Naive B cell (primary cell): ENCODE results near the gene HEBP1. TPM values are rescaled to one million over a fixed set of nuclear protein-coding genes. Genes with fewer than 3 reads are reported as not detected.
A peak's percentile ranks its signal among the peaks of the same experiment; 100 is the strongest.

ENCODE experiments used
- ATAC-seq, 2 donors: fragments of 150-1000 bp; cut with Tn5 transposase; 2 replicates each; pipeline ENCODE4 v1.10.0; 2021; ENCODE audit warnings: low read depth in 2 of 2, mild to moderate bottlenecking in 2 of 2, moderate library complexity in 2 of 2
- DNase-seq: peaks from one replicate; pipeline ENCODE4 v3.0.0; 2022
- H3K27ac Mint-ChIP-seq, 6 donors: one replicate each; pipeline ENCODE4 v1.8.0; 2020 to 2022; ENCODE audit warnings: mild to moderate bottlenecking in 6 of 6, mixed read lengths in 6 of 6, moderate library complexity in 5 of 6, inconsistent platforms in 2 of 6
- H3K27me3 Mint-ChIP-seq, 3 donors: one replicate each; pipeline ENCODE4 v1.8.0; 2021 to 2022; ENCODE audit warnings: mixed read lengths in 3 of 3, mild to moderate bottlenecking in 1 of 3
- H3K36me3 Mint-ChIP-seq, 2 donors: one replicate each; pipeline ENCODE4 v1.8.0; 2020 to 2022; ENCODE audit warnings: mixed read lengths in 2 of 2, inconsistent platforms in 1 of 2, mild to moderate bottlenecking in 1 of 2
- H3K4me1 Mint-ChIP-seq, 3 donors: one replicate each; pipeline ENCODE4 v1.8.0; 2020 to 2022; ENCODE audit warnings: mixed read lengths in 3 of 3, inconsistent platforms in 1 of 3, mild to moderate bottlenecking in 1 of 3, moderate library complexity in 1 of 3
- H3K4me3 Mint-ChIP-seq, 8 donors: one replicate each; pipeline ENCODE4 v1.8.0; 2020 to 2022; ENCODE audit warnings: mild to moderate bottlenecking in 8 of 8, mixed read lengths in 8 of 8, moderate library complexity in 8 of 8, inconsistent platforms in 2 of 8
- H3K9me3 Mint-ChIP-seq, 7 donors: one replicate each; pipeline ENCODE4 v1.8.0; 2020 to 2022; ENCODE audit warnings: mixed read lengths in 7 of 7, mild to moderate bottlenecking in 5 of 7, inconsistent platforms in 2 of 7, moderate library complexity in 1 of 7
- polyA plus RNA-seq, 6 donors: library from polyadenylated mRNA; unstranded; fragments of 300-500 nt; fragmentation: Illumina TruSeq; gene quantifications; one replicate each; pipeline ENCODE4 v1.2.3, GENCODE V29; 2021; ENCODE audit warnings: low read depth in 6 of 6

Gene HEBP1
- polyA plus RNA-seq, 6 donors from 2014 or later = 20.2 to 37.3 (median 23.4) TPM

- Mint-ChIP-seq H3K4me1 (peaks cover 36 to 53% (median 37%) of the 10 kb centered on the region in 3 donors), H3K9me3 (peaks cover 0 to 3% (median 0%) of the 10 kb centered on the region in 7 donors)
- ATAC-seq = no peak
These were observed 3.9 kb downstream of the HEBP1 start for GRCh38 chr12:12996209-12996608.

GRCh38 chr12:12995088-12995487 lies 5.0 kb downstream of the HEBP1 start:
- DNase-seq (no peak), ATAC-seq (no peak)
- H3K4me3 Mint-ChIP-seq = no peak overlapping the region
- H3K9me3 Mint-ChIP-seq = peaks cover 0 to 3% (median 0%) of the 10 kb centered on the region in 7 donors
- H3K36me3 Mint-ChIP-seq = no peaks in the 10 kb centered on the region
- H3K27ac Mint-ChIP-seq = no peak overlapping the region
- H3K27me3 Mint-ChIP-seq = no peaks in the 10 kb centered on the region
- H3K4me1 Mint-ChIP-seq = peaks cover 32 to 49% (median 33%) of the 10 kb centered on the region in 3 donors

More at GRCh38 chr12:12996209-12996608, 3.9 kb downstream of the HEBP1 start:
- H3K27ac Mint-ChIP-seq = peak overlapping the region in 1 of 6 donors; percentile 18
- H3K36me3 Mint-ChIP-seq = no peaks in the 10 kb centered on the region
- no peaks in the 10 kb centered on the region for H3K27me3 Mint-ChIP-seq
- no peak for DNase-seq
- H3K4me3 Mint-ChIP-seq = no peak overlapping the region

GRCh38 chr12:12993367-12993766 lies 6.7 kb downstream of the HEBP1 start:
- ATAC-seq (no peak), DNase-seq (no peak)
- Mint-ChIP-seq H3K27ac (peak overlapping the region in 3 of 6 donors; percentile 47 to 95 (median 94)), H3K4me1 (peaks cover 20 to 35% (median 23%) of the 10 kb centered on the region in 3 donors), H3K9me3 (peaks cover 0 to 3% (median 0%) of the 10 kb centered on the region in 7 donors), H3K4me3 (peak overlapping the region in 7 of 8 donors; percentile 3 to 87 (median 62)), H3K36me3 (no peaks in the 10 kb centered on the region), H3K27me3 (no peaks in the 10 kb centered on the region)

GRCh38 chr12:12992418-12993130 lies 7.5 kb downstream of the HEBP1 start:
- DNase-seq = no peak
- peaks cover 18 to 31% (median 19%) of the 10 kb centered on the region in 3 donors for H3K4me1 Mint-ChIP-seq
- H3K27ac Mint-ChIP-seq = peak overlapping the region in 2 of 6 donors; percentile 49 to 58
- H3K4me3 Mint-ChIP-seq = peak overlapping the region in 7 of 8 donors; percentile 3 to 87 (median 55)
- H3K36me3 Mint-ChIP-seq = no peaks in the 10 kb centered on the region
- peaks cover 0 to 3% (median 0%) of the 10 kb centered on the region in 7 donors for H3K9me3 Mint-ChIP-seq
- ATAC-seq = peak; percentile 81 to 97
- H3K27me3 Mint-ChIP-seq = no peaks in the 10 kb centered on the region

- Mint-ChIP-seq H3K4me3 (peak overlapping the region in 1 of 8 donors; percentile 31), H3K4me1 (peaks cover 14 to 23% (median 14%) of the 10 kb centered on the region in 3 donors), H3K9me3 (peaks cover 0 to 3% (median 0%) of the 10 kb centered on the region in 7 donors), H3K36me3 (no peaks in the 10 kb centered on the region), H3K27ac (no peak overlapping the region), H3K27me3 (no peaks in the 10 kb centered on the region)
- ATAC-seq (no peak), DNase-seq (no peak)
These were observed 9.2 kb downstream of the HEBP1 start for GRCh38 chr12:12990700-12991468.

- no peaks in the 10 kb centered on the region for H3K27me3 Mint-ChIP-seq
- H3K9me3 Mint-ChIP-seq = no peaks in the 10 kb centered on the region
- DNase-seq (no peak), ATAC-seq (no peak)
- H3K4me1 Mint-ChIP-seq = peaks cover 4 to 11% (median 4%) of the 10 kb centered on the region in 3 donors
- H3K4me3 Mint-ChIP-seq = no peak overlapping the region
- H3K27ac Mint-ChIP-seq = peak overlapping the region in 1 of 6 donors; percentile 57
- no peaks in the 10 kb centered on the region for H3K36me3 Mint-ChIP-seq
These were observed 12.6 kb downstream of the HEBP1 start for GRCh38 chr12:12987421-12987820.

- Mint-ChIP-seq H3K4me1 (peaks cover 0 to 9% (median 4%) of the 10 kb centered on the region in 3 donors), H3K27me3 (no peaks in the 10 kb centered on the region), H3K4me3 (no peak overlapping the region), H3K9me3 (no peaks in the 10 kb centered on the region), H3K27ac (no peak overlapping the region), H3K36me3 (no peaks in the 10 kb centered on the region)
- DNase-seq = no peak
- no peak for ATAC-seq
These were observed 13.2 kb downstream of the HEBP1 start for GRCh38 chr12:12986775-12987331.

- no peak overlapping the region for H3K27ac Mint-ChIP-seq
- ATAC-seq (peak; percentile 38 to 41), DNase-seq (no peak)
- no peak overlapping the region for H3K4me3 Mint-ChIP-seq
- H3K36me3 Mint-ChIP-seq = no peaks in the 10 kb centered on the region
- no peaks in the 10 kb centered on the region for H3K27me3 Mint-ChIP-seq
- no peaks in the 10 kb centered on the region for H3K9me3 Mint-ChIP-seq
- no peaks in the 10 kb centered on the region for H3K4me1 Mint-ChIP-seq
These were observed 14.2 kb downstream of the HEBP1 start for GRCh38 chr12:12985817-12986408.

GRCh38 chr12:12984149-12984548 lies 15.9 kb downstream of the HEBP1 start:
- H3K36me3 Mint-ChIP-seq = no peaks in the 10 kb centered on the region
- H3K4me3 Mint-ChIP-seq = no peak overlapping the region
- H3K27ac Mint-ChIP-seq = no peak overlapping the region
- no peaks in the 10 kb centered on the region for H3K4me1 Mint-ChIP-seq
- no peaks in the 10 kb centered on the region for H3K9me3 Mint-ChIP-seq
- no peak for DNase-seq
- no peak for ATAC-seq
- no peaks in the 10 kb centered on the region for H3K27me3 Mint-ChIP-seq

- no peak for DNase-seq
- no peak for ATAC-seq
- Mint-ChIP-seq H3K4me1 (no peaks in the 10 kb centered on the region), H3K36me3 (no peaks in the 10 kb centered on the region), H3K27ac (no peak overlapping the region), H3K9me3 (no peaks in the 10 kb centered on the region), H3K27me3 (no peaks in the 10 kb centered on the region), H3K4me3 (no peak overlapping the region)
These were observed 16.5 kb downstream of the HEBP1 start for GRCh38 chr12:12983420-12984035.

GRCh38 chr12:12982331-12982730 lies 17.7 kb downstream of the HEBP1 start:
- ATAC-seq (no peak), DNase-seq (no peak)
- Mint-ChIP-seq H3K36me3 (peaks cover 0 to 4% of the 10 kb centered on the region in 2 donors), H3K9me3 (no peaks in the 10 kb centered on the region), H3K4me3 (no peak overlapping the region), H3K4me1 (peaks cover 0 to 3% (median 0%) of the 10 kb centered on the region in 3 donors), H3K27ac (no peak overlapping the region), H3K27me3 (no peaks in the 10 kb centered on the region)

GRCh38 chr12:12979731-12980259 lies 20.3 kb downstream of the HEBP1 start:
- Mint-ChIP-seq H3K4me1 (peaks cover 0 to 3% (median 0%) of the 10 kb centered on the region in 3 donors), H3K4me3 (no peak overlapping the region), H3K27me3 (no peaks in the 10 kb centered on the region), H3K27ac (no peak overlapping the region), H3K36me3 (peaks cover 0 to 10% of the 10 kb centered on the region in 2 donors), H3K9me3 (peaks cover 0 to 3% (median 0%) of the 10 kb centered on the region in 7 donors)
- no peak for DNase-seq
- no peak for ATAC-seq

GRCh38 chr12:12979126-12979525 lies 20.9 kb downstream of the HEBP1 start:
- no peak for DNase-seq
- no peaks in the 10 kb centered on the region for H3K27me3 Mint-ChIP-seq
- peaks cover 6 to 16% of the 10 kb centered on the region in 2 donors for H3K36me3 Mint-ChIP-seq
- H3K27ac Mint-ChIP-seq = no peak overlapping the region
- peaks cover 1 to 10% (median 4%) of the 10 kb centered on the region in 7 donors for H3K9me3 Mint-ChIP-seq
- H3K4me3 Mint-ChIP-seq = no peak overlapping the region
- H3K4me1 Mint-ChIP-seq = peaks cover 0 to 3% (median 0%) of the 10 kb centered on the region in 3 donors
- no peak for ATAC-seq
